Small intestine (tissue), 7 donors: ENCODE data around the gene SP5. TPM values are rescaled to one million over a fixed set of nuclear protein-coding genes. Genes with fewer than 3 reads are reported as not detected.

Source experiments
- DNase-seq, 2 donors: peaks; one replicate each; pipeline versions ENCODE4 v3.0.0 to v3.0.0-alpha.2; 2013
- FAIRE-seq: peaks from 2 replicates; lab custom pipeline; 2012; peaks lifted over from hg19 to GRCh38; lab: Jason Lieb, UNC
- H3K27ac ChIP-seq, 3 donors: one replicate each; pipeline ENCODE4 v1.5.1; 2013; ENCODE audit warnings: low read length in 2 of 3, mild to moderate bottlenecking in 2 of 3, control low read depth in 1 of 3, inconsistent platforms in 1 of 3, low read depth in 1 of 3, moderate library complexity in 1 of 3
- H3K27me3 ChIP-seq, 3 donors: one replicate each; pipeline ENCODE4 v1.6.1; 2013; ENCODE audit warnings: low read length in 3 of 3, inconsistent platforms in 1 of 3; ENCODE audit not compliant: control insufficient read depth in 3 of 3, insufficient read depth in 3 of 3
- H3K36me3 ChIP-seq, 3 donors: one replicate each; pipeline ENCODE4 v1.6.1; 2013; ENCODE audit warnings: low read length in 3 of 3, inconsistent platforms in 1 of 3, low read depth in 1 of 3, mild to moderate bottlenecking in 1 of 3, moderate library complexity in 1 of 3; ENCODE audit not compliant: control insufficient read depth in 3 of 3, insufficient read depth in 2 of 3
- H3K4me1 ChIP-seq, 3 donors: one replicate each; pipeline ENCODE4 v1.6.1; 2013; ENCODE audit warnings: low read length in 2 of 3, inconsistent platforms in 1 of 3, low read depth in 1 of 3, mild to moderate bottlenecking in 1 of 3, moderate library complexity in 1 of 3; ENCODE audit not compliant: control insufficient read depth in 3 of 3, insufficient read depth in 2 of 3
- H3K4me3 ChIP-seq, 3 donors: one replicate each; pipeline ENCODE4 v1.5.1; 2013; ENCODE audit warnings: low read length in 3 of 3, control low read depth in 1 of 3, inconsistent platforms in 1 of 3, low read depth in 1 of 3, mild to moderate bottlenecking in 1 of 3, moderate library complexity in 1 of 3
- H3K9me3 ChIP-seq, 2 donors: one replicate each; pipeline ENCODE4 v1.6.1; 2013; ENCODE audit warnings: low read depth in 1 of 2, low read length in 1 of 2; ENCODE audit not compliant: control insufficient read depth in 2 of 2, insufficient read depth in 1 of 2
- WGBS, 3 donors: extraction: QIAGEN DNeasy Blood & Tissue Kit; methylation state at CpG; one replicate each; pipeline ENCODE4 v1.1.7; 2013; 5-methylcytosine and 5-hydroxymethylcytosine counted together
- polyA plus RNA-seq, 4 donors: library from polyadenylated mRNA; stranded (reverse) in 3 of 4; unstranded in 1 of 4; fragments of 200-250 nt in 3 of 4; fragments of 120-200 nt in 1 of 4; gene quantifications; one replicate each; pipeline versions ENCODE4 v1.2.1 to v1.2.3, GENCODE V29; 2013
- donor health status: healthy with polysubstance abuse.
- donor health status: control.
- donor health status: control.
- donor health status: Bipolar disorder and iron deficiency.
- donor health status: healthy.

Gene SP5
- polyA plus RNA-seq, 4 donors: 0.54 to 5.9 (median 1.1) TPM

DNA sequence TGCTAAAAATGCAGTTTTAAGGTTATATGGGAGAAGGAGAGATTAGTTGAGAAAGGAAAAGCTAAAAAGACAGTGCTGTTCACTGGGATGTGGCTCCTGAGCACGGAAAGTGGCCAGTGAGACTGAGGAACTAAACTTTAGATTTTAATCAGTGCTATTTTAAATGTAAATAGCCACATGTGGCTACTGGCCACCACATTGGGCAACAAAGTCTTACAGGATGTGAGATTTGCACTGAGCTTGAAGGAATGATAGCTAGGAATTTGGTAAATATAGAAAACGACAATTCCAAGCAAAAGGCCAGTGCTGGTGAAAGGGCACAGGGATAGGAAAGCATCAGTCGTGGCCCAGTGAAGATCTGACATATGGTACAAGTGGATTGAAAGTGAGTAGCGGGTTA lies 14.1 kb upstream of the SP5 start:
- no peaks in the 10 kb centered on the region for H3K36me3 ChIP-seq
- no peaks in the 10 kb centered on the region for H3K4me1 ChIP-seq
- FAIRE-seq: no peak
- H3K4me3 ChIP-seq: no peak overlapping the region
- no peaks in the 10 kb centered on the region for H3K9me3 ChIP-seq
- no peak for DNase-seq
- WGBS, 3 donors: 78 to 83% (median 80%) methylated on average over 4 of the region's 4 CpGs
- H3K27ac ChIP-seq: no peak overlapping the region
- H3K27me3 ChIP-seq: peaks cover 0 to 2% (median 0%) of the 10 kb centered on the region in 3 donors

DNA sequence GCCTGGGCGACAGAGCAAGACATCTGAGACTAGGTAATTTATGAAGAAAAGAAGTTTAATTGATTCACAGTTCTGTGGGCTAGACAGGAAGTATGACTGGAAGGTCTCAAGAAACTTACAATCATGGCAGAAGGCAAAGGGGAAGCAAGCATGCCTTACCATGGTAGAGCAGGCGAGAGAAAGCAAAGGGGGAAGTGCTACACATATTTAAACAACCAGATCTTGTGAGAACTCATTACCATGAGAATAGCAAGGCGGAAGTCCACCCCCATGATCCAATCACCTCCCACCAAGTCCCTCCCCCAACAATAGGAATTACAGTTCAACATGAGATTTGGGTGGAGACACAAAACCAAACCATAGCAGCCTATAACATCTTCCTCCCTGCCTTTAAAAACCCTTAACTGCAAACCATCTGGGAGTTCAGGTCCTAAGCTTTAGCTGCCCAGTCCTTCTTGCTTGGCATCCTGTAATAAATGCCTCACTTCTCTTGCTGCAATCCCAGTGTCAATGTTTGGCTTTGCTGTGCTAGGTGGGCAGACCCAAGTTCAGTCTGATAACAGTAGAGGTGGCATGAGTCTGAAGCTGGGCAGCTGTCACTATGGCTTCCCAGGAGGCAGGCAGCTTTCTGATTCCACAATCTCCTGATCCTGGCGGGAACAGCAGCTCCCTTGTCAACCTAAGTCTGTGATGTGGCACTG lies 11.2 kb upstream of the SP5 start:
- FAIRE-seq: no peak
- no peak overlapping the region for H3K4me3 ChIP-seq
- no peaks in the 10 kb centered on the region for H3K4me1 ChIP-seq
- H3K9me3 ChIP-seq: no peaks in the 10 kb centered on the region
- peak in 1 of 2 donors; percentile 37 for DNase-seq
- no peaks in the 10 kb centered on the region for H3K36me3 ChIP-seq
- peaks cover 0 to 13% (median 0%) of the 10 kb centered on the region in 3 donors for H3K27me3 ChIP-seq
- H3K27ac ChIP-seq: no peak overlapping the region
- 73 to 81% (median 79%) methylated on average over 4 of the region's 4 CpGs for WGBS, 3 donors

DNA sequence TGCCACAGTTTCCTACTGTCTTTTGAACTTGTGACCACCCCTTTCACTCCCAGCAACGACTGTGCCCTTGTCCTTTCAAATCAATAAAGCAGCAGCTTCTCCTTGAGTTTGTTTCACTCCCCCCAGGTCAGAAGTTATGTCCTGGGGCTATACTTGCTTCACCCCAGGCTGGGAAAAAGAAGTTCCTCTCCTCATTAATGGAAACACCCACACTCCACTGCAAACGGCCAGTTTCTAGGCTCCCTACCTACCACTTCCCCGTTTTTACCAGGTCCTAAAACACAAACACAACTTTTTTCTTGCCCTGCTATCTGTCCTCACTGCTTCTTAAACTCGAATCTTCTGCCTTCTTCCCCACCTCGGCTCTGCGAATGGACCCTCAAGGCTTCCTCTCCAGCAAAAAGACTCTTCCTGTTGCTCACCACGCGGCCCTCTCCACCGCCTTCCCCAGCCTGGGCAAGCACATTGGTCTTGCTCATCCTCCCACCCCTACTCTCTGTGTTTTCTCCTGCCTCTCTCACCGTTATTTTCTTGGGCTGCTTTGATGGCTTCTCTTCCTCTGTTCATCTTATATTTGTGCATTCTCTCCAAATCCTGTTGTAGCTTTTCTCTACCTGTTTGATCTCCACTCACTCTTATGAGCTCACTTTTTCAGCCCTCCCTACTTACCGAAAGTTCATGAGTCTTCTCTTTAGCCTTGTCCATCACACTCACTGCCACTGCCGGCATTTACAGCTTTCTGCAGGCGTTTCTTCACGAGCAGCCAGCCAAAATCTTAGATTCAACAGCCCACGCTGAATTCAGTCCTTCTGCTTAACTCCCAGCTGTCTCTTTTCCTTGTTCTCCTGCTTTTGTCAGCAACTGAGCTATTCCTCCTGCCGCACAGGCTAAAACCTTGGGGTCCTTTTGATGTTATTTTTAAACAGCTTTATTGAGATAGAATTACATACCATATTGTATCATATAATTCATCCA lies 7.0 kb upstream of the SP5 start:
- Histone ChIP-seq H3K27ac (no peak overlapping the region), H3K4me3 (no peak overlapping the region), H3K27me3 (peaks cover 4 to 48% (median 8%) of the 10 kb centered on the region in 3 donors), H3K4me1 (peaks cover 0 to 8% (median 0%) of the 10 kb centered on the region in 3 donors), H3K36me3 (no peaks in the 10 kb centered on the region), H3K9me3 (no peaks in the 10 kb centered on the region)
- FAIRE-seq: no peak
- 45 to 74% (median 55%) methylated on average over 16 of the region's 16 CpGs for WGBS, 3 donors
- DNase-seq: no peak

DNA sequence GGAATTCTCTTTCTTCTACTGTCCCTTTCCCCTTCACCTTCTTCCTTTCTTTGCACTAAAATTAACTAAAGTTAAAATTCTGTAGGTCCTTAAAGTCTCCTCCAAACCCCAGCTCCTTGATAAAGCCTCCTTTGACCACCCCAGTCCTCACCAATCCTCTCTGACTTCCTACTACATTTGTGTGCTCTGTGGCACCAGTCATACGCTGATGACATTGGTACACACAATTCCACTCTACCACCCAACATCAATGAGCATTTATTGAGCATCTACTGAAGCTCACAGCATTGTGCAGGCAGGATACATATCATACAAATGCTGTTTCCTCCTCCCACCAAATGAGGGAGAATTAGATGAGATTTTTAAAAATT lies 4.5 kb upstream of the SP5 start:
- H3K27me3 ChIP-seq: peaks cover 6 to 69% (median 19%) of the 10 kb centered on the region in 3 donors
- no peak overlapping the region for H3K4me3 ChIP-seq
- DNase-seq: no peak
- H3K9me3 ChIP-seq: no peaks in the 10 kb centered on the region
- FAIRE-seq: no peak
- H3K36me3 ChIP-seq: no peaks in the 10 kb centered on the region
- H3K27ac ChIP-seq: no peak overlapping the region
- 83 to 88% (median 88%) methylated on average over 1 of the region's 1 CpG for WGBS, 3 donors
- peaks cover 0 to 20% (median 5%) of the 10 kb centered on the region in 3 donors for H3K4me1 ChIP-seq

DNA sequence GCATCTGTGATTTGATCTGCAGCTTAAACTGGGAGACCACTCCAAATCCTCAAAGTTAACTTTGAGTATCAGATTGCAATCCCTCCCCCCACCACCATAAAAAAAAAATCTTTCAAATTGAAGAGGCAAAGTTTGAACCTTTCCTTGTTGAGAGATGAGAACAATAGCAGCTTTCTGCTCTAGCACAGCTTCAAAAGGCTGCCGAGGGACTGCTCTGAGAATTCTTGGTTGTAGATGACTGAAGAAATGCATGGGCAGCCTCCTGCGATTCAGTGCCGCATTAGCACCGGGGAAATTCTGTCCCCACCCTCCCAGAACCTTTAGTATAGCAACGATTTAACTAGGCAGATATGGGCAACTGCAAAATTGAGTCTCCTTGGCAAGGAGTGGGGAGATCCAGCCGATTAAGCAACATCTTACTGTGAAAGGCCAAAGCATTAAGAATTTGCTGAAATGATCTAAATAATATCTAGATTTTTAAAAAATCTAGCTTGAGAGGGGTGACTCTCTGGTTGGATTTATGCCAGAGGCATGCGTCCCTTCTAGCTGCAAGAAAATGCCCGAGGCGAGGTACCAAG lies 3.9 kb upstream of the SP5 start:
- DNase-seq (peak in 1 of 2 donors; percentile 23), FAIRE-seq (no peak)
- Histone ChIP-seq H3K4me3 (peak overlapping the region in 1 of 3 donors; percentile 29), H3K27me3 (peaks cover 7 to 75% (median 22%) of the 10 kb centered on the region in 3 donors), H3K27ac (peak overlapping the region in 1 of 3 donors; percentile 22), H3K4me1 (peaks cover 3 to 22% (median 5%) of the 10 kb centered on the region in 3 donors), H3K36me3 (no peaks in the 10 kb centered on the region), H3K9me3 (no peaks in the 10 kb centered on the region)
- 3 to 6% (median 5%) methylated on average over 9 of the region's 9 CpGs for WGBS, 3 donors

DNA sequence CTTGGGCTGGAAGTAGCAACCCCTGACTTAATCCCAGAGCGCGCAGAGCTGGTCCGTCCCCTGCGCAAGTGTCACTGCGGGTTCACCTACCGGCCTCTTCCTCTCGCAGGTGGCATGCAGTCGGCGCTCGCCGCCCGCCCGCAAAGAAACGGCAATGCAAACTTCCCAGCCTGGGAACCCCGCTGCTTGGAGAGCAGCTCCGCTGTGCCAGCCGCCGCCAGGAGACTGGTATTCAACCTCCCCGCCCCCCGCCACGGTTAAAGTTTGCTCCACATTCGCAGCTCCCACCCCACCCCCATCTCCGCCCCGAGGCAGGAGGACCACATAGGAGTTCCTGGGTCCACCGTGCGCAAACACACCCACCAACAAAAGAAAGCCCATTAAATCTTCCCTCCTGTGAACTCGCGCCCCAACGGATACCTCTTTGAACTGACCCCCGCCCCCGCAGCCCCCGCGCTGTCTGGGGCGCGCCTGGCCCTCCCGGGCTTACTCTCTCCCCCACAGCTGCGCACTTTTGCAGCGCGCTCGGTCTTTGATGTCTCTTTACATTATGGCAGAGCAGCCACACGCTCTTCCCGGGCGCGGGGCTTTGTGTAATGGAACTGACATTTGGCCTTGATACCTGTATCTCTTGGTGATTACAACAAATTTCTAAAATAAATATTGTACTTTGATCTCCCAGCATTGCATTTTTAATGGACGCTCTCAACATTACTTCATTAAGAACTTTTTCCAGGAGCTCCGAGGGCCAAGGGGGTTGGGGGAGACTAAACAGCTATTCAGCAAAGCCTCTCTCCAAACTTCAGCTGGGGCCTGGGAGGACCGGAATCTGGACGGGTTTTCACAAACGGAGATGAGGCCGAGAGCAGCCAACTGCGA lies 3.1 kb upstream of the SP5 start:
- peak overlapping the region in 2 of 3 donors; percentile 17 to 29 for H3K4me3 ChIP-seq
- H3K9me3 ChIP-seq: no peaks in the 10 kb centered on the region
- peak overlapping the region in 1 of 3 donors; percentile 22 for H3K27ac ChIP-seq
- H3K27me3 ChIP-seq: peaks cover 10 to 78% (median 23%) of the 10 kb centered on the region in 3 donors
- no peaks in the 10 kb centered on the region for H3K36me3 ChIP-seq
- peak; percentile 28 to 49 for DNase-seq
- peaks cover 3 to 23% (median 5%) of the 10 kb centered on the region in 3 donors for H3K4me1 ChIP-seq
- FAIRE-seq: no peak
- WGBS, 3 donors: 4 to 5% (median 4%) methylated on average over 51 of the region's 51 CpGs

DNA sequence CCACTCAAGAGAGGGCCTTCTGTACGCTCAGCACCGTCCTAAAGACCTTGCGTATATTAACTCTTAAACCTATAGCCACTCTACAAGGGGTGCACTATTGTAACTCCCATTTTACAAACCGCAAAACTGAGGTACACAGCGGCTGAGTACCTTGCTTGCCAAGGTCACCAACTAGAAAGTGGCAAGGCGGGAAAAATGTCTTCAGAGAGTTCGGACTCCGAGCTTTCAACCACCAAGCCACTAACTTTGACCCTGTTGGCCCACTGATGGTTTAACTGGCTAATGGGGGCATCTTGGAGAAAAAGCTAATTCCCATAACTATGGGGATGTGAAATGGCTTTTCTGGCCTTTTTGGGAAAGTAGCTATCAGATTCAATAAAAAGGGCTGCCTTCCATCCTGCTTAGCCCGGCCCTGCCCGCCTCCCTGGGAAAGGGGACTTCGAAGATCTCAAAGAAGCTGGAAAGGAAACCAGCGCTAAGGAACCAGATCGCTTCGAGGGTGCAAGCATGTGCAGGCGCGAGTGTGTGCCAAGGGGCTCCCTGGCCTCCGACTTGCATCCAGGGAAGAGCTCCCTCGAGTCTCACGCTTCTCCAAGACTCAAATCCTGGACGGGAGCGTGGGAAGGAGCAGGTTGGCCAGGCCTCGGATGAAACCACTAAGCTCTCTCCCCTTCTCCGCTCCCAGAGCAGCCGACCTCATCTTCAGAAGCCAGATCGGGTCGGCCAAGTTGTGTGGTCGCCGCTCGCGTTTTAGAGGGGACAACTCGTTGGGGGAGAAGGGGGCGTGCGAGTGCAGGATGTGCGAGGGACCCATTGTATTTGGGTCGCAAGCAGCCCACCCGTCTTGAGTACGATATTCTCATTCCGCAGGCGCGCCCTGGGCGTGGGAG lies 2.2 kb upstream of the SP5 start:
- peaks cover 0 to 2% of the 10 kb centered on the region in 2 donors for H3K9me3 ChIP-seq
- peaks cover 10 to 82% (median 29%) of the 10 kb centered on the region in 3 donors for H3K27me3 ChIP-seq
- H3K27ac ChIP-seq: peak overlapping the region in 1 of 3 donors; percentile 71
- FAIRE-seq (no peak), DNase-seq (peak in 1 of 2 donors; percentile 35)
- peak overlapping the region in 1 of 3 donors; percentile 58 for H3K4me3 ChIP-seq
- peaks cover 3 to 27% (median 5%) of the 10 kb centered on the region in 3 donors for H3K4me1 ChIP-seq
- H3K36me3 ChIP-seq: no peaks in the 10 kb centered on the region
- WGBS, 3 donors: 34 to 58% (median 54%) methylated on average over 41 of the region's 41 CpGs
